Ecto neural progenitor cell (in vitro differentiated cells): ENCODE data around the gene MAP3K13.
"Not testable (repeated sequence)": the region's sequence is repeated elsewhere in the genome, so short reads cannot be mapped to it uniquely, and the experiment has no call there.

Experiments
- DNase-seq: peaks from one replicate; pipeline ENCODE4 v3.0.0-alpha.2; 2018; ENCODE audit warnings: low spot score

MAP3K13 gene

GRCh38 chr3:185399737-185400667 is 37.1 kb downstream of the MAP3K13 start:
- DNase-seq = no peak

- DNase-seq = no peak
Measured at GRCh38 chr3:185400866-185401265, 37.9 kb downstream of the MAP3K13 start.

DNA sequence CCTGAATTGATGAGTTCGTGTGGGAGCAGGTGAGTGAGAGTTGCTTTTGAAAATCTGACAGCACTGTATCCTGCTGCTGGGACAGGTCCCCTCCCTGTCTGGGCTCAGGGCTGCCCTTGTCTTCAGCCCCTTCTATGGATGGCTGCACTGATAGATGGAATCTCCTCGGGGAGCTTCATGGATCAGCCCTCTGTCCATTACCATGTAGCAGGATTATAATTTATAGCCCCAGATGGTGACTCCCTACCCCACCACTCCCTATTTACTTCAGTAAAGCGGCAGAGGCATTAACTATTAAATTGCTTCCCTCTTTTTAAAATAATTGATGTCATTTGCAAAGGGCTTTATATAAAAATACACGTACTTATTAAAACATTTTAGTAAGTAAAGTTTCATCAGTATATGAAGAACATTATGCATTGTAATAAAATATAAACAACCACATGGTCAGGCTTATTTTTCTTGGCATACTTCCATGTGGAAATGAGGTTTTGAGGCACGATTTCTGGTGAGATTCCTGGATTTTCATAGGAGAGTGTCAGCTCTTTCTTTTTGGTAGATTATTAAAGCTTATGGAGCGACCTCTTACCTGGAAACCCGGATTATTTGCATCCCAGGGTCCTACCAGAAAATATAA is 38.5 kb downstream of the MAP3K13 start:
- no peak for DNase-seq

- DNase-seq = no peak
Measured at GRCh38 chr3:185402561-185402960, 39.6 kb downstream of the MAP3K13 start.

DNA sequence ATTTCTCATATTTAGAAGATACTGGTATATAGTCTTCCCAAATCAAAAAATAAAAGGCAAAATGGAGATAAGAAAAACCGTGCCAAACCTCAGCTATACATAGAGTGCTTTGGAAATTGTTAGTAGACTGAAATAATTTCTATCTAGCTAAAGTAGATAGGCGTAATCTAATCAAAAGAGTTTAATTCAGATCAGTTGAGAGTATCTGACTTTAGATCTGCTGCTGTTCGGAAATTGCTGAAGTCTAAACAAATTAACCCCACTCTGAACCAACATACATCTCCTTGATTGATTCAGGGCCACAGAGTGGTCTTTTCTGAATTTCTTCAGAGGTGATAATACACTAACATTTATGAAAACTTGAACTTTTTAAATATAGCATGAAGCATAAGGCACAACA is 40.1 kb downstream of the MAP3K13 start:
- DNase-seq = no peak

DNA sequence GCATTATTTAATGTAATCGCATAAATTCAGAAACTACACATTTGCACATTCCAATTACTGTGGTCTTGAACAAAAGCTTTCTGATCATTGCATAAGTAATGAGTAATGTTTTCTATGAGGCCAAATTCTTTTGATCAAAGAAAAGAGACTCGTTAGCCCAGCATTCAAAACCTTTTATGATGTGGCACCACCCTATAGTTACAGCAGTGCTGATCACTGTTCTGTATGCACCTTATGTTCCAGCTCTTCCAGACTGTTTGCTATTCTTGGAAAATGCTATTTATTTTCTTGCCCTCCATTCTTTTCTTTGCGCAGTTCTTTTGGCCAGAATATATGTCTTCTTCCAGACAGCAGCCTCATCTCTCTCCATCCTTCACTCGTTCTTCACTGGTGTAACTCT is 42.3 kb downstream of the MAP3K13 start:
- DNase-seq = no peak

DNA sequence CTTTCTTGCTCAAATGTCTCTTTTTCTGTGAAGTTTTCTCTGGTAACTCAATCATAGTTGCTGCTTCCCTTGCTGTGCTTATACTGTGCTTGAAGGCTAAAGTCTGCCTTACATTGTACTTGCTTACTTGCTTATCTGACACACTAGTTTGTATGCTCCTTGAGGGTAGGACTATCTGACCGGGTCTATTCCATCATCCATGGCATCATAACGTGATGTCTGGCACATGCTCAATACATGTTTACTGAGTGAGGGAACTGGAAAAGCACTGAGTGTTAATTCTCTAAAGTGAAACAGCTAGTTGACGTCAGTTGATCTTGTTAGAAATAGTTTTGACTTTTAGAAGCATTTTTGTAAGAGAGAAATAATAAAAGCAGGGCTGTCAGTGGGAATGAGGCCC is 42.7 kb downstream of the MAP3K13 start:
- no peak for DNase-seq

DNA sequence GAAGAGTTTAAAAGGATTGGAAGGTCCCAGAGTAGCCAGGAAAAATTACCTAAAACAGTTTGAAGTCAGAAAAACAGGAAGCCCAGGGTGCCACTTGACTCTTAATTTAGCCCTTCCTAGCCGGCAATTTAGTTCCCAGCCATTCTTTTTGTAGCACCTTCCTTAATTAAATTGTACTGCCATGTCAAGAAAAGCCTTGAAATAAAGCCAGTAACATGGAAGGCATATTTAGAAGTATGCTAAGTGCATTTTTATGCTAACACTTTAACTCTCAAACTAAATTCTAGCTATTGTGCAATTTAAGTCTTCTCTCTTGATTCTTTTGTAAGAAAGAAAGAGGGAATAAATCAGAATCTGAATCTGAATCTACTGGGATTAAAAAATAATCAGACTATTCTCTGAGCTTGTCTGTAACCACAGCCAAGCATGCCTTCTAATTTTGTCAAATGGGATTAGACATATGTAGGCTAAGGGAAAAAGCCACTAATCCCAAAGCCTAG is 43.2 kb downstream of the MAP3K13 start:
- no peak for DNase-seq

DNA sequence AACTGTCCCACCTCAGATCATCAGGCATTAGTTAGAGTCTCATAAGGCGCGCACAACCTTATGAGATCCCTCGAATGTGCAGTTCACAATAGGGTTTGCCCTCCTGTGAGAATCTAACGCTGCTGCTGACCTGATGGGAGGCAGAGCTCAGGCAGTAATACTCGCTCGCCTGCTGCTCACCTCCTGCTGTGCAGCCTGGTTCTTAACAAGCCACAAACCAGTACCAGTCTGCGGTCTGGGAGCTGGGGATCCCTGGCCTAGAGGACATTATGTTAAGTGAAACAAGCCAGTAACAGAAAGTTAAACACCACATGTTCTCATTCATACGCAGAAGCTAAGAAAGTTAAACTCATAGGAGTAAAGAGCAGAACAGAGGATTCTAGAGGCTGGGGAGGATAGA is 47.0 kb downstream of the MAP3K13 start:
- DNase-seq = no peak

- DNase-seq = no peak
Measured at GRCh38 chr3:185411133-185411532, 48.2 kb downstream of the MAP3K13 start.

GRCh38 chr3:185416513-185416912 is 53.6 kb downstream of the MAP3K13 start:
- no peak for DNase-seq

DNA sequence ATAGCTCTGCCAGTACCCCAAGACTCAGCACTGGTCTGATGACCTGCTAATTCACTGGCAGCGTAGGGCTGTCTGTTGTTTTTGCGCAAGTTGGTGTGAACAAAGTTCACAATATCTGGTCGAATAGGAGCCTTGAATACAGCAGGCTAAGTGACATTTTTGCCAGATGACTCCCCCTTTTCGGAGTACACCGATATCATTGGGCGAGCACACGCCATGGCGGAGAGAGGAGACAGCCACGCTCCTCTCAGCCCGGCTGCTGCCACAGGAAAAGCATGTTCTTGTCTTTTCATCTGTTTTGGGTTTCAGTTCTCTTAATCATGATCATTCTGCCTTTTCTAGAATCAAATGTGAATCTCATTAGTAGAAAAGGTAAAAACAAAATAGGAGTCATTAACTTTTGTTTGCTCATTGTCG is 55.6 kb downstream of the MAP3K13 start:
- not testable (repeated sequence) for DNase-seq

DNA sequence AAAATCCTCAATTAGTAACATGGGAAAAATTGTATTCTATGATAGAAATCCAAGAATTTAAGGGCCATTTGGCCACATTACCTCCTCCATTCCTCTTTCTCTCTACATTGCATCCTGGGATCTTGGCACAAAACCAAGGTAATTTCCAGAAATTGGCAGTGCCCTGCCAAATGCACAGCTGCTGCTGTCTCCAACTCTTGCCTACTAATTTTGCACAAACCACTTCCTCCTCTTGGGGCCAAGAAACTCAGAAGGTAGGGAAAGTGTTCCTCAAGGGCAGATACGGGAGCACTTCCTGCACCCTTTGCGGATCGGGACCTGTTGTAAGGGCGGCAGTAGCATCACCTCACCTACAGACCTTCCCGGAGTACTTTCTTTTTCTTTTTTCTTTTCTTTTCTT is 57.8 kb downstream of the MAP3K13 start:
- DNase-seq = no peak

- DNase-seq = no peak
Measured at GRCh38 chr3:185421577-185422232, 58.8 kb downstream of the MAP3K13 start.

DNA sequence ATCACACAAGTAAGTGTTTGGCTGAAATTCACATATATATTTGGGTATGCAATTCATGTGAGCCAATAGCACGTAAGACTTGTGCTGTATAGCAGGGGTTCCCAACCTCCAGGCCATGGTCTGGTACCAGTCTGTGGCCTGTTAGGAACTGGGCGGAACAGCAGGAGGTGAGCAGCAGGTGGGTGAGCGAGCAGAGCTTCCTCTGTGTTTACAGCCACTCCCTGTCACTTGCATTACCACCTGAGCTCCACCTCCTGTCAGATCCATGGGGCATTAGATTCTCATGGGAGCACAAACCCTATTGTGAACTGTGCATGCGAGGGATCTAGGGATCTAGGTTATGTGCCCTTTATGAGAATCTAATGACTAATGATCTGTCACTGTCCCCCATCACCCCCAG is 59.7 kb downstream of the MAP3K13 start:
- DNase-seq = no peak

DNA sequence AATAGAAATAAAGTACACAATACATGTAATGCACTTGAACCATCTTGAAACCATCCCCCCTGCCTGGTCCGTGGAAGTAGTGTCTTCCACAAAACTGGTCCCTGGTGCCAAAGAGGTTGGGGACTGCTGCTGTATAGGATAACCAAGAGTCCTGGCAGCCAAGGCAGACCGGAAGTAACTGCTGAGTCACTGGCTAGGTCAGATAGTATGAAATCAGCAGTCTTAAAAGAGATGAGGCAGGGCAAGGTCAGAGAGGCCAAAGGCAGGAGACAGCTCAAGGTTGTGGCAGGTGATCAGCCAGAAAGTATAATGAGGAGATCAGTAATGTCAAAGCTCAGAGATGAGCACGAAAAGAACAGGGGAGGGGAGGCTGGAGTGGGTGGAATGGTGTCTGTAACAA is 60.2 kb downstream of the MAP3K13 start:
- DNase-seq = no peak

- DNase-seq = no peak
Measured at GRCh38 chr3:185424435-185424834, 61.5 kb downstream of the MAP3K13 start.

DNA sequence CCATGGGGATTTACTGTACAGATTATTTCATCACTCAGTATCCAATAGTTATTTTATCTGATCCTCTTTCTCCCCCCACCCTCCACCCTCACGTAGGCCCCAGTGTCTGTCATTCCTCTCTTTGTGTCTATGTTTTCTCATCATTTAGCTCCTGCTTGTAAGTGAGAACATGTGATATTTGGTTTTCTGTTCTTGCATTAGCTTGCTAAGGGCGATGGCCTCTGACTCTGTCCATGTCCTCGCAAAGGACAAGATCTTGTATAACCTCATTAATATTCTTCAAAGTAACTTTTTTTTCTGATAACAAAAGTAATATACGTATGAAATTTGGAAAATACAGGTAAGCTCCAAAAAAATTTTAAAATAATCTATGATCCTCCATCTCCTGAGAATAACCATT is 67.4 kb downstream of the MAP3K13 start:
- no peak for DNase-seq

DNA sequence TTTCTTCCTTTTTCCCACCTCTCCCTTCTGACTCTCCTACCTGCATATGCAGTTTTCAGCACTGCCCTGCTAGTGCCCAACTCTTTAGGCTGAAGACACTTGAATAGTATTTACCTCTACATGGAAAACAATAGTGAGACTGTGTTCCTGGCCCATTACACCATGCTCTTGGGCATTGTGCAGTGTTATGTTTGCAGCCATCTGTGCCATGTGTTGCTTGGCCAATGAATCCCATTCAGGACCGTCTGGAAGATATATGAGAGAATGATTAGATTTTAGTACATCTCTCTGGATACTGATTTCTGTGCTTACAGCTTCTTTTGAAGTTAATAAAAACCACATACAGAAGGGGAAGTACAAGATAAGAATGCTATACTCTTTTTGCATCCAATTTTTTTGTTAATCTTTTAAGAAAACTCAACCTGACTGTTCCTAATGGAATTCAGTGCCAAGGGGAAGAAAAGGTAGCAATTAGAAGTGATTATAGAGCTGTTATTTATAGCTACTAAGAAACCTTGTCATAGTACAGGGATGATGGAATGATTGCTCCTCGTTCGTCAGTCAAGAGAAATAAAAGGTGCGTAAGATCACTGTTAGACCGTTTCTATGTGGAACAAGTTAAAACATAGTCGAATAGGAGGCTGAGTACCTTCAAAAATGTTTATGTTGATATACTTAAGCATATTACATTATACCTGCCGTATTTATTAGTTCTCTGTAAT is 77.0 kb downstream of the MAP3K13 start:
- no peak for DNase-seq

DNA sequence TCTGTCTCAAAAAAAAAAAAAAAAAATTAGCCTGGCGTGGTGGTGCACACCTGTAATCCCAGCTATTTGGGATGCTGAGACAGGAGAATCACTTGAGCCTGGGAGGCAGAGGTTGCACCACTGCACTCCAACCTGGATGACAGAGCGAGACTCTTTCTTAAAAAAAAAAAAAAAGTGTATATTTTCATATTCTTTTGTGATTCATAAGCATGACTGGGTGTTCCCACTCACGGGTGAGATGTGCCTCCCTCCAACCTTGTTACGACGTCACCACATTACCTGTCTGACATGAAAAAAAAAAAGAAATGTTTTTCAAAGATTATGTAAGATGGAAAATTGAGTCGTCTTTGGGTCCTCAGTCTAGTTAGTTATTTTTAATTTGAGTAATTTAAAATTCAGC is 79.1 kb downstream of the MAP3K13 start:
- no peak for DNase-seq

GRCh38 chr3:185444329-185444728 is 81.4 kb downstream of the MAP3K13 start:
- no peak for DNase-seq

DNA sequence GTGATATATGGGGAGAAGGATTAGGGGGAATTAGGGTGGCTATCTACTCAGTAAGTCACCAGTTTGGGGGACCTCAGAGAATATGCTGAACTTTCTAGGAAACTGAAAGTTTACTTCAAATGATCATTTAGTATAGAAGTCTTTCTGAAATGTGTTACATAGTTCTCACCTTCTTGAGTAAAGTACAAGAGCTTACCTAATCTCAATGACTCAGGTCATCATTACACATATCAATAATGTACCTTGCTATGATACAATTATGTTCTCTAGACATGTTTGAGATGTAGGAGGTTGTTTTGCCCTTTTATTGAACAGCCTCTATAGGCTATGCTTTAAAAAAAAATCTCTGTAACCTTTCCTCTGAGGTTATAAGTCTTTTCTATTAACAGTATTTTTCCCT is 85.2 kb downstream of the MAP3K13 start:
- DNase-seq = no peak
